Measurements from ENCODE around the gene DTD1. TPM values are rescaled to one million over a fixed set of nuclear protein-coding genes. Genes with fewer than 3 reads are reported as not detected.

Gene DTD1
- total RNA-seq, 8 experiments from 2014 or later: 44.4 to 163 (median 110) TPM

GRCh38 chr20:18724077-18724476, 136.2 kb downstream of the DTD1 start:
- no peak for ATAC-seq (replicated peaks in 6 of 8)
- Histone ChIP-seq H3K27ac (no peak overlapping the region), H3K4me3 (no peak overlapping the region), H3K4me1 (replicated peaks in 1 of 2) (peaks cover 2% of the 10 kb centered on the region in 2 donors)
- in situ Hi-C loops (cut with MboI; ENCODE audit: low pct_unique_long_range_greater_than_20kb in 2 of 9, low sequenced_read_pairs in 9 of 9, unreplicated experiment in 9 of 9): no loop called here
- 84 to 100% (median 95%) methylated on average over 1 to 3 of the region's 3 CpGs; no CpG with 5 or more reads in 4 of the 10 experiments for WGBS, 10 experiments

- Histone ChIP-seq H3K27ac (no peak overlapping the region), H3K4me3 (no peak overlapping the region), H3K4me1 (replicated peaks in 1 of 2) (peaks cover 2 to 7% of the 10 kb centered on the region in 2 donors)
- WGBS, 10 experiments: 44 to 94% (median 74%) methylated on average over 1 to 3 of the region's 4 CpGs; no CpG with 5 or more reads in 1 of the 10 experiments
- in situ Hi-C loops (cut with MboI; ENCODE audit: low pct_unique_long_range_greater_than_20kb in 2 of 9, low sequenced_read_pairs in 9 of 9, unreplicated experiment in 9 of 9): no loop called here
- ATAC-seq (replicated peaks in 6 of 8): peak in 3 of 8 experiments; percentile 67 to 88 (median 79)
These were observed 137.1 kb downstream of the DTD1 start for GRCh38 chr20:18724788-18725464.

- in situ Hi-C loops (cut with MboI; ENCODE audit: low pct_unique_long_range_greater_than_20kb in 2 of 9, low sequenced_read_pairs in 9 of 9, unreplicated experiment in 9 of 9): no loop called here
- WGBS, 10 experiments: 90 to 100% (median 95%) methylated on average over 1 to 6 of the region's 9 CpGs; no CpG with 5 or more reads in 4 of the 10 experiments
- no peak overlapping the region for H3K4me3 ChIP-seq
- H3K4me1 ChIP-seq (replicated peaks in 1 of 2): peaks cover 2 to 7% of the 10 kb centered on the region in 2 donors
- no peak overlapping the region for H3K27ac ChIP-seq
- no peak for ATAC-seq (replicated peaks in 6 of 8)
These were observed 139.2 kb downstream of the DTD1 start for GRCh38 chr20:18727032-18727508.

- in situ Hi-C loops (cut with MboI; ENCODE audit: low pct_unique_long_range_greater_than_20kb in 2 of 9, low sequenced_read_pairs in 9 of 9, unreplicated experiment in 9 of 9): no loop called here
- WGBS, 10 experiments: 20 to 100% (median 60%) methylated on average over 1 to 3 of the region's 8 CpGs; no CpG with 5 or more reads in 4 of the 10 experiments
- ATAC-seq (replicated peaks in 6 of 8): peak in 1 of 8 experiments; percentile 10
- Histone ChIP-seq H3K4me3 (no peak overlapping the region), H3K4me1 (replicated peaks in 1 of 2) (peaks cover 0 to 7% of the 10 kb centered on the region in 2 donors), H3K27ac (no peak overlapping the region)
These were observed 140.5 kb downstream of the DTD1 start for GRCh38 chr20:18728165-18728869.

GRCh38 chr20:18728870-18729224, 141.0 kb downstream of the DTD1 start:
- Histone ChIP-seq H3K27ac (no peak overlapping the region), H3K4me3 (no peak overlapping the region), H3K4me1 (replicated peaks in 1 of 2) (peaks cover 0 to 7% of the 10 kb centered on the region in 2 donors)
- in situ Hi-C loops (cut with MboI; ENCODE audit: low pct_unique_long_range_greater_than_20kb in 2 of 9, low sequenced_read_pairs in 9 of 9, unreplicated experiment in 9 of 9): no loop called here
- no peak for ATAC-seq (replicated peaks in 6 of 8)
- WGBS, 10 experiments: 80 to 100% (median 100%) methylated on average over 1 to 2 of the region's 5 CpGs; no CpG with 5 or more reads in 4 of the 10 experiments

- Histone ChIP-seq H3K27ac (no peak overlapping the region), H3K4me3 (no peak overlapping the region), H3K4me1 (replicated peaks in 1 of 2) (peaks cover 0 to 7% of the 10 kb centered on the region in 2 donors)
- in situ Hi-C loops (cut with MboI; ENCODE audit: low pct_unique_long_range_greater_than_20kb in 2 of 9, low sequenced_read_pairs in 9 of 9, unreplicated experiment in 9 of 9): no loop called here
- ATAC-seq (replicated peaks in 6 of 8): peak in 2 of 8 experiments; percentile 7 to 13
- WGBS, 10 experiments: 40 to 100% (median 83%) methylated on average over 1 to 6 of the region's 6 CpGs; no CpG with 5 or more reads in 1 of the 10 experiments
These were observed 141.5 kb downstream of the DTD1 start for GRCh38 chr20:18729231-18729825.

- WGBS, 10 experiments: 33 to 100% (median 95%) methylated on average over 1 of the region's 1 CpG; no CpG with 5 or more reads in 2 of the 10 experiments
- in situ Hi-C loops (cut with MboI; ENCODE audit: low pct_unique_long_range_greater_than_20kb in 2 of 9, low sequenced_read_pairs in 9 of 9, unreplicated experiment in 9 of 9): no loop called here
- H3K4me3 ChIP-seq: no peak overlapping the region
- H3K27ac ChIP-seq: no peak overlapping the region
- H3K4me1 ChIP-seq (replicated peaks in 1 of 2): peaks cover 0 to 5% of the 10 kb centered on the region in 2 donors
- no peak for ATAC-seq (replicated peaks in 6 of 8)
These were observed 144.1 kb downstream of the DTD1 start for GRCh38 chr20:18731940-18732339.

GRCh38 chr20:18734525-18735189, 146.8 kb downstream of the DTD1 start:
- ATAC-seq (replicated peaks in 6 of 8): peak in 2 of 8 experiments; percentile 65 to 88
- in situ Hi-C loops (cut with MboI; ENCODE audit: low pct_unique_long_range_greater_than_20kb in 2 of 9, low sequenced_read_pairs in 9 of 9, unreplicated experiment in 9 of 9): no loop called here
- 67 to 100% (median 94%) methylated on average over 1 to 6 of the region's 6 CpGs; no CpG with 5 or more reads in 3 of the 10 experiments for WGBS, 10 experiments
- Histone ChIP-seq H3K4me3 (no peak overlapping the region), H3K27ac (no peak overlapping the region), H3K4me1 (replicated peaks in 1 of 2) (peaks cover 7 to 9% of the 10 kb centered on the region in 2 donors)

GRCh38 chr20:18737140-18737539, 149.3 kb downstream of the DTD1 start:
- whole genome bisulfite sequencing, 10 experiments: 80 to 100% (median 93%) methylated on average over 1 to 2 of the region's 4 CpGs; no CpG with 5 or more reads in 5 of the 10 experiments
- in situ Hi-C loops (cut with MboI; ENCODE audit: low pct_unique_long_range_greater_than_20kb in 2 of 9, low sequenced_read_pairs in 9 of 9, unreplicated experiment in 9 of 9): no loop called here
- ATAC-seq (replicated peaks in 6 of 8): no peak
- Histone ChIP-seq H3K4me1 (replicated peaks in 1 of 2) (peaks cover 14 to 18% of the 10 kb centered on the region in 2 donors), H3K27ac (no peak overlapping the region), H3K4me3 (no peak overlapping the region)

GRCh38 chr20:18738055-18738454, 150.2 kb downstream of the DTD1 start:
- peak in 3 of 8 experiments; percentile 54 to 92 (median 66) for ATAC-seq (replicated peaks in 6 of 8)
- Histone ChIP-seq H3K27ac (no peak overlapping the region), H3K4me3 (no peak overlapping the region), H3K4me1 (replicated peaks in 1 of 2) (peaks cover 14 to 18% of the 10 kb centered on the region in 2 donors)
- in situ Hi-C loops (cut with MboI; ENCODE audit: low pct_unique_long_range_greater_than_20kb in 2 of 9, low sequenced_read_pairs in 9 of 9, unreplicated experiment in 9 of 9): no loop called here
- WGBS, 10 experiments: 7 to 100% (median 91%) methylated on average over 1 to 4 of the region's 5 CpGs; no CpG with 5 or more reads in 5 of the 10 experiments

- Histone ChIP-seq H3K27ac (no peak overlapping the region), H3K4me3 (no peak overlapping the region), H3K4me1 (replicated peaks in 1 of 2) (peaks cover 14 to 18% of the 10 kb centered on the region in 2 donors)
- peak in 1 of 8 experiments; percentile 4 for ATAC-seq (replicated peaks in 6 of 8)
- in situ Hi-C loops (cut with MboI; ENCODE audit: low pct_unique_long_range_greater_than_20kb in 2 of 9, low sequenced_read_pairs in 9 of 9, unreplicated experiment in 9 of 9): no loop called here
- 100% methylated on average over 1 to 2 of the region's 2 CpGs; no CpG with 5 or more reads in 5 of the 10 experiments for WGBS, 10 experiments
These were observed 151.0 kb downstream of the DTD1 start for GRCh38 chr20:18738888-18739287.

- ATAC-seq (replicated peaks in 6 of 8): peak; percentile 79 to 100 (median 98)
- WGBS, 10 experiments: 4 to 60% (median 15%) methylated on average over 1 to 4 of the region's 4 CpGs; no CpG with 5 or more reads in 2 of the 10 experiments
- H3K4me3 ChIP-seq: no peak overlapping the region
- peak overlapping the region; percentile 44 to 70 for H3K27ac ChIP-seq
- in situ Hi-C loops (cut with MboI; ENCODE audit: low pct_unique_long_range_greater_than_20kb in 2 of 9, low sequenced_read_pairs in 9 of 9, unreplicated experiment in 9 of 9): no loop called here
- H3K4me1 ChIP-seq (replicated peaks in 1 of 2): peaks cover 14 to 18% of the 10 kb centered on the region in 2 donors
These were observed 151.9 kb downstream of the DTD1 start for GRCh38 chr20:18739751-18740166.

All from motor neuron (in vitro differentiated cells).